ENCODE results near the gene CMTM5.

CMTM5 gene

DNA sequence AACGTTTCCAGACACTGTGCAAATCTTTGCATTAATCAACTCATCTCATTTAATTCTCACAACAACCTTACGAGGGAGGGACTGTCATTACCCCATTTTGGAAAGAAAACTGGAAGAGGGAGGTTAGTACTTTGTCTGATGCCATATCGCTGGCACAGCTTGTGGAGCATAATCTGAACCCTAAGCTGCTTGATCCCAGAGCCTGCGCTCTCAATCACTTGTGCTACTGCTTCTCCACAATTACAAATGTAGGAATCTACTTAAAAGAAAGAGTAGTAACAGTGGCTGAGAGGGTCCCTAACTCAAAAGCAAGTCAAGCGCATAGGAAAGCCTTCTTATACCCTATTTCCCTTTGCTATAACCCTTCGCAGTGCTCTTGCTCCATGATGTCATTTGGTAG is 15.1 kb upstream of the CMTM5 start:
- peaks cover 2 to 45% (median 29%) of the 10 kb centered on the region in 5 experiments for H3K27me3 ChIP-seq (replicated peaks in 2 of 5; ENCODE audit: control insufficient read depth in 4 of 5, insufficient read depth in 5 of 5, low read length in 4 of 5)
- no peak overlapping the region for H3K27ac ChIP-seq (ENCODE audit: insufficient read depth in 1 of 2, low read depth in 1 of 2, low read length in 2 of 2, poor library complexity in 1 of 2, severe bottlenecking in 2 of 2)
- POLR2A ChIA-PET = no interaction called here
- H3K36me3 ChIP-seq (ENCODE audit: control insufficient read depth in 4 of 4, insufficient read depth in 4 of 4, low read length in 3 of 4) = no peaks in the 10 kb centered on the region
- CTCF ChIA-PET = interaction anchor here (0.7 to 7.1 kb wide), 9 partner anchors 9 to 98 kb away, joined by 3 to 44 read pairs (median 4); partner anchors contain the start of gene IL25
- 60% methylated on average over 1 of the region's 6 CpGs for WGBS (ENCODE audit: insufficient coverage)
- DNase-seq = no peak
- H3K4me3 ChIP-seq (ENCODE audit: control insufficient read depth in 1 of 7, extremely low read depth in 1 of 7, insufficient read depth in 4 of 7, low read depth in 2 of 7, low read length in 6 of 7) = no peak overlapping the region
- no peaks in the 10 kb centered on the region for H3K9me3 ChIP-seq (ENCODE audit: control extremely low read depth in 1 of 5, control insufficient read depth in 4 of 5, insufficient read depth in 2 of 5, low read depth in 1 of 5, low read length in 4 of 5)
- H3K4me1 ChIP-seq (ENCODE audit: control extremely low read depth in 1 of 4, control insufficient read depth in 4 of 4, insufficient read depth in 4 of 4, low read length in 3 of 4) = peaks cover 0 to 17% (median 7%) of the 10 kb centered on the region in 4 experiments

DNA sequence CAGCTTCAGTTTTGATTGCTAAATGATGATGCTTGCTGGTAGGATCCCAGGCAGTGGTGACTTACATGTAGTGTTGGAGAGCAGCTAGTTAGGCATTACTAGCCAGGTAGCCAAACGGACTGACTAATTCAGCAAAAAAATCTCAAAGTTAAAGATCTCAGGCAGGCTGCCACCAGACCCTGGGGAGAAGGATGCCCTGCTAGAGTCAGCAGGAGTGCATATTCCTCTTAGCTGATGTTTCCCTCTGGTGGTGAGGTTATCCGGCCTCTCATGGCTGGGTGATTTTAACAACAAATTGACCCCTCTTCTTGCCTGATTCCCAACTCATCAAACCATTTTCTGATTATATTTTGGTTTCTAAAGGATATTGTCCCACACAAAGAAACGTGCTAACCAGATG is 14.6 kb upstream of the CMTM5 start:
- ChIA-PET CTCF (interaction anchor here (0.7 to 7.1 kb wide), 8 partner anchors 8 to 98 kb away, joined by 3 to 44 read pairs (median 4); partner anchors contain the start of gene IL25), POLR2A (no interaction called here)
- WGBS (ENCODE audit: insufficient coverage) = 100% methylated on average over 3 of the region's 3 CpGs
- peak in 2 of 3 donors; percentile 23 to 37 for DNase-seq
- H3K36me3 ChIP-seq (ENCODE audit: control insufficient read depth in 4 of 4, insufficient read depth in 4 of 4, low read length in 3 of 4) = no peaks in the 10 kb centered on the region
- no peak overlapping the region for H3K4me3 ChIP-seq (ENCODE audit: control insufficient read depth in 1 of 7, extremely low read depth in 1 of 7, insufficient read depth in 4 of 7, low read depth in 2 of 7, low read length in 6 of 7)
- peaks cover 3 to 47% (median 27%) of the 10 kb centered on the region in 5 experiments for H3K27me3 ChIP-seq (replicated peaks in 2 of 5; ENCODE audit: control insufficient read depth in 4 of 5, insufficient read depth in 5 of 5, low read length in 4 of 5)
- peaks cover 0 to 17% (median 7%) of the 10 kb centered on the region in 4 experiments for H3K4me1 ChIP-seq (ENCODE audit: control extremely low read depth in 1 of 4, control insufficient read depth in 4 of 4, insufficient read depth in 4 of 4, low read length in 3 of 4)
- H3K27ac ChIP-seq (ENCODE audit: insufficient read depth in 1 of 2, low read depth in 1 of 2, low read length in 2 of 2, poor library complexity in 1 of 2, severe bottlenecking in 2 of 2) = no peak overlapping the region
- no peaks in the 10 kb centered on the region for H3K9me3 ChIP-seq (ENCODE audit: control extremely low read depth in 1 of 5, control insufficient read depth in 4 of 5, insufficient read depth in 2 of 5, low read depth in 1 of 5, low read length in 4 of 5)

DNA sequence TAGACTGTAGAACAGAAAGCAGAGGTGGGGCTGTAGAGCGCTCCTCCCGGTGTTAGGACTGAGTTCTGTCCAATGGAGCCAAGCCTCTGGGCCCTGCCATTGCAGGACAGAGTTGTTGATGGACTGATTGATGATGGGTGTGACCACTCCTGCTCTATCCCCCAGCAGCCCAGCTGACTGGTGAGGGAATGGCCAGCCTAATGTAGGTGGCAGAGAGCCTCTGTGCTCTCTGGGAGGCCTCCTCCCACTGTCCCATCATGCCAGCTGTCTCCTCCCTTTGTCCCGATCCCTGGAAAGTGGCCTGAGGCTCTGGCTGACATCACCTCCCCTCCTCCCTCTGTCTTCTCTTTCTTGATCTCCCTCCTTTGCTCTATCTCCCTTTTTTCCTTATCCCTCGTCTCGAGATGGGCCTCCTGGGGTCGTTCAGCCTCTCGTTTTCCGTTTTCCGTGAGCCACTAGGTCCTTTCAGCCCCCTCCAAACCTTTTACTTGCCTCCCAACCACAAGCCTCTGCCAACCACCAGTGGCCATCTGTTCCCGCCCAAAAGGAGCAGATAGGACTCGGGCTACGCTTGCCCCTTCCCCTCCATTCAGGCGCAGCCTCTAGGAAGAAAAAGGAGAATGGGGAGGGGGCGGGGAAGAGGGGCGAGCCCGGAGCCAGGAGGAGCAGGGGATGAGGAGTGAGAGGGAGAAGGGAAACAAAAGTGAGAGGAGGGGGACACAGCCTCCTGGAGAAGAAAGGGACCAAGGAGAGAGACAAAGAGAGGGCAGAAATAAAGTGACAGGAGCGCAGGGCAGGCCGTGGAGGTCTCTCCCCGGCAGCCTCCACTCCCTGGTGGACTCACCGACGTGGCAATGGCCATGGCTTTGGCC is 12.4 kb upstream of the CMTM5 start:
- H3K27me3 ChIP-seq (replicated peaks in 2 of 5; ENCODE audit: control insufficient read depth in 4 of 5, insufficient read depth in 5 of 5, low read length in 4 of 5) = peaks cover 3 to 57% (median 30%) of the 10 kb centered on the region in 5 experiments
- peak overlapping the region in 3 of 7 experiments; percentile 36 to 55 (median 53) for H3K4me3 ChIP-seq (ENCODE audit: control insufficient read depth in 1 of 7, extremely low read depth in 1 of 7, insufficient read depth in 4 of 7, low read depth in 2 of 7, low read length in 6 of 7)
- peaks cover 0 to 17% (median 7%) of the 10 kb centered on the region in 4 experiments for H3K4me1 ChIP-seq (ENCODE audit: control extremely low read depth in 1 of 4, control insufficient read depth in 4 of 4, insufficient read depth in 4 of 4, low read length in 3 of 4)
- ChIA-PET POLR2A (interaction anchor here (0.6 kb wide), 1 partner anchor 32 kb away, joined by 4 read pairs; no protein-coding TSS in a partner anchor), CTCF (interaction anchor here (0.9 to 7.1 kb wide), 3 partner anchors 17 to 103 kb away, joined by 3 to 44 read pairs (median 3); no protein-coding TSS in a partner anchor)
- no peak for DNase-seq
- no peaks in the 10 kb centered on the region for H3K9me3 ChIP-seq (ENCODE audit: control extremely low read depth in 1 of 5, control insufficient read depth in 4 of 5, insufficient read depth in 2 of 5, low read depth in 1 of 5, low read length in 4 of 5)
- no peaks in the 10 kb centered on the region for H3K36me3 ChIP-seq (ENCODE audit: control insufficient read depth in 4 of 4, insufficient read depth in 4 of 4, low read length in 3 of 4)
- H3K27ac ChIP-seq (ENCODE audit: insufficient read depth in 1 of 2, low read depth in 1 of 2, low read length in 2 of 2, poor library complexity in 1 of 2, severe bottlenecking in 2 of 2) = no peak overlapping the region
- WGBS (ENCODE audit: insufficient coverage) = 37% methylated on average over 10 of the region's 21 CpGs

DNA sequence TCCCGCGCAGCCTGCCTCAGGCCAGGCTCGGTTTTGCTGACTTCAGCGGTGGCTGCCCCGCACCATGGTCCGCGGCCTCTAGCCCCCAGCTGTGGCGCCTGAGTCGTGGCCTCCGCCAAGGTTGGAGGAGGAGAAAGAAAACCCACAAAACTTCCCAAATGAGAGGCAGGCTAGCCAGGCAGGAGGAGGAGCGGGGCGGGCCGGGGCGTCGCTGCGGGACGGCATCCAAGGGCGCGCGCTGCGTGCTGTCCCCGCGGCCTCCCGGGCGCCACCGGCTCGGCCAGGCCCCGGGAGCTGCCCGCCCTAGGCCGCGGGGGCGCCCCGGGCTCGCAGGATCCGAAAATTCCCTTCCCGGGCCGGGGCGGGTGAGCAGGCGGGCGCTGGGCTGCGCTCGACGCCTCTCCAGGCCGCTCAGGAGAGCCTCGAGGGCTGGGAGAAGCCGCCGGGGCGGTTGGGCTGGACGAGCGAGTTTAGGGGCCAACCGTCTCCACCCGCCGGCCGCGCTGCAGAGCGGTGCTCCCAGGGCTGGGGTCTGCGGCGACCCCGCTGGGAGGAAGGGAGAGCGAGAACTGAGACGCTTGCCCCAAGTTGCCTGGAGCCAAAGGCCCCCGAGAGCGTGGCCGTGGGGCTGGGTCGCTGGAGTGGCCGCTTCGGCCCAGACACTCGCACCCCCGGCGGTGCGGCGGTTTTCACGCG is 11.7 kb upstream of the CMTM5 start, which contains the start of gene EFS:
TSS of gene EFS (minus strand) at position 137 of the 696 bp plus-strand sequence. CDS start 147 bp downstream, outside the sequence.
- H3K27ac ChIP-seq (ENCODE audit: insufficient read depth in 1 of 2, low read depth in 1 of 2, low read length in 2 of 2, poor library complexity in 1 of 2, severe bottlenecking in 2 of 2) = no peak within 1 kb of the TSS
- H3K36me3 ChIP-seq (ENCODE audit: control insufficient read depth in 4 of 4, insufficient read depth in 4 of 4, low read length in 3 of 4) = no peaks in the 10 kb centered on the region
- 1% methylated on average over 72 of the region's 74 CpGs for WGBS (ENCODE audit: insufficient coverage)
- no peaks in the 10 kb centered on the region for H3K9me3 ChIP-seq (ENCODE audit: control extremely low read depth in 1 of 5, control insufficient read depth in 4 of 5, insufficient read depth in 2 of 5, low read depth in 1 of 5, low read length in 4 of 5)
- peak within 1 kb of the TSS in 4 of 7 experiments; percentile 10 to 55 (median 44) for H3K4me3 ChIP-seq (ENCODE audit: control insufficient read depth in 1 of 7, extremely low read depth in 1 of 7, insufficient read depth in 4 of 7, low read depth in 2 of 7, low read length in 6 of 7)
- POLR2A ChIA-PET = no interaction called here
- H3K27me3 ChIP-seq (replicated peaks in 2 of 5; ENCODE audit: control insufficient read depth in 4 of 5, insufficient read depth in 5 of 5, low read length in 4 of 5) = peaks cover 3 to 57% (median 31%) of the 10 kb centered on the region in 5 experiments
- CTCF ChIA-PET = interaction anchor here (2.1 to 7.1 kb wide), 2 partner anchors 16 to 19 kb away, joined by 4 to 44 read pairs; no protein-coding TSS in a partner anchor
- peaks cover 0 to 17% (median 7%) of the 10 kb centered on the region in 4 experiments for H3K4me1 ChIP-seq (ENCODE audit: control extremely low read depth in 1 of 4, control insufficient read depth in 4 of 4, insufficient read depth in 4 of 4, low read length in 3 of 4)
- DNase-seq = peak in 1 of 3 donors; percentile 30

DNA sequence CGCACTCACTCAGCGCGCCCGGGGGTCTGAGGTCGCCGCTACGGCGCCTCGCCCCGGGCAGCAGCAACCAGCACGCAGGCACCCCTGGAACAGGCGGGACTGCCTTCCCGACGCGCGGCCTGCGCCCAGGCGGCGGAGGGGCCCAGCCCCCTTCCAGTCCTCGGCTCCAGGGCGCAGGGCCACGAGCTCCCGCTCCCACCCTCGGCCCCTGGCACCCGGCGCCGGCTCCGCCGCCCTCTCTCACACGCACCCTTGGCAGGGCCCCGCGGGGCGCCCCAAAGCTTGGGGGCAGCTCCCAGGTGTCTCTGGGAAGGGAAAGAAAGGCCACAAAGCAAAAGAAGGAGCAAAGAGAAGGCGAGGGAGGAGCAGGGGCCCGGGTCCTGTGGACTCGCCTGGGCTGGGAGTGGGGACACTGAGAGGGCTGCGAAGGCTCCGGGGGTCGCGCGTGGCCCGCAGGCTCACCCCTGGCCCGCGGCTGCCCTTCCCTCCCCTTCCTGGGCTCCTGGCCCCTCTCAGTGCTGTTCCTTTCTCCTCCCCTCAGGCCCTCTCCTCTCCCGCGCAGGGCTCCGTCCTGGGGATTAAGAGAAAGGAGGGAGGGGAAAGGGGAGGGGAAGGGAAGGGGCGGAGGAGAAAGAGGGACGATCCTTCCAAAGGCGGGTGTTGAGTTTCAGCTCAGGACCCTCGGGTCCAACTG is 11.0 kb upstream of the CMTM5 start:
- no peaks in the 10 kb centered on the region for H3K36me3 ChIP-seq (ENCODE audit: control insufficient read depth in 4 of 4, insufficient read depth in 4 of 4, low read length in 3 of 4)
- peaks cover 3 to 57% (median 30%) of the 10 kb centered on the region in 5 experiments for H3K27me3 ChIP-seq (replicated peaks in 2 of 5; ENCODE audit: control insufficient read depth in 4 of 5, insufficient read depth in 5 of 5, low read length in 4 of 5)
- ChIA-PET POLR2A (no interaction called here), CTCF (interaction anchor here (2.1 to 7.1 kb wide), 2 partner anchors 15 to 20 kb away, joined by 4 to 44 read pairs; no protein-coding TSS in a partner anchor)
- DNase-seq = peak in 1 of 3 donors; percentile 21
- WGBS (ENCODE audit: insufficient coverage) = 0% methylated on average over 12 of the region's 51 CpGs
- H3K9me3 ChIP-seq (ENCODE audit: control extremely low read depth in 1 of 5, control insufficient read depth in 4 of 5, insufficient read depth in 2 of 5, low read depth in 1 of 5, low read length in 4 of 5) = no peaks in the 10 kb centered on the region
- no peak overlapping the region for H3K27ac ChIP-seq (ENCODE audit: insufficient read depth in 1 of 2, low read depth in 1 of 2, low read length in 2 of 2, poor library complexity in 1 of 2, severe bottlenecking in 2 of 2)
- H3K4me1 ChIP-seq (ENCODE audit: control extremely low read depth in 1 of 4, control insufficient read depth in 4 of 4, insufficient read depth in 4 of 4, low read length in 3 of 4) = peaks cover 0 to 17% (median 7%) of the 10 kb centered on the region in 4 experiments
- peak overlapping the region in 3 of 7 experiments; percentile 36 to 55 (median 53) for H3K4me3 ChIP-seq (ENCODE audit: control insufficient read depth in 1 of 7, extremely low read depth in 1 of 7, insufficient read depth in 4 of 7, low read depth in 2 of 7, low read length in 6 of 7)

DNA sequence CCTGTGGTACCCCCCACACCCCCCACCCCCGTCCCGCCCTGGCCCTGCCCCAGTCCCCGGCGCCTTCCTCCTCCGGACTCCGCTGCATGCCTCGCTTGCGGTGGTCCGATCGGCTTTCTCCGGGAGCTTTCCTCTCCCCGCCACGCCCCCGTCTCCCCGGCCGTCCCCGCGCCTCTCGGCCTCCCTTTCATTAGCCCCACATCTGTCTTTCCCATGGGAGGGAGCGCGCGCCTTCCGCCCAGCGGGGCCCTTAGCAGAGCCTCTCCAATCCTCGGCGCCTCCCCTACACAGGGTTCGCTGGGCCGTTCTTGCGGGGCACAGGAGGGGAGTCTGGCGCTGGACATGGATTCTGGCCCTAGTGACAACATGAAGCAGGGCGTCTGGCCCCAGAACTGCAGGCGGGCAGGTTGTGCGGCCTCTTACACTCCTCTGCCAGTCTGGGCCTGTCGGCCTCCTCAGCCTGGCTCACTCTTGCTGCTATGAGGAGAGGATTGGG is 10.4 kb upstream of the CMTM5 start:
- ChIA-PET CTCF (interaction anchor here (0.7 to 7.1 kb wide), 5 partner anchors 12 to 247 kb away, joined by 3 to 44 read pairs (median 4); partner anchors contain the start of gene CMTM5), POLR2A (no interaction called here)
- no peak overlapping the region for H3K27ac ChIP-seq (ENCODE audit: insufficient read depth in 1 of 2, low read depth in 1 of 2, low read length in 2 of 2, poor library complexity in 1 of 2, severe bottlenecking in 2 of 2)
- no peak for DNase-seq
- WGBS (ENCODE audit: insufficient coverage) = 84% methylated on average over 34 of the region's 34 CpGs
- H3K4me3 ChIP-seq (ENCODE audit: control insufficient read depth in 1 of 7, extremely low read depth in 1 of 7, insufficient read depth in 4 of 7, low read depth in 2 of 7, low read length in 6 of 7) = no peak overlapping the region
- peaks cover 3 to 57% (median 30%) of the 10 kb centered on the region in 5 experiments for H3K27me3 ChIP-seq (replicated peaks in 2 of 5; ENCODE audit: control insufficient read depth in 4 of 5, insufficient read depth in 5 of 5, low read length in 4 of 5)
- no peaks in the 10 kb centered on the region for H3K36me3 ChIP-seq (ENCODE audit: control insufficient read depth in 4 of 4, insufficient read depth in 4 of 4, low read length in 3 of 4)
- peaks cover 0 to 17% (median 7%) of the 10 kb centered on the region in 4 experiments for H3K4me1 ChIP-seq (ENCODE audit: control extremely low read depth in 1 of 4, control insufficient read depth in 4 of 4, insufficient read depth in 4 of 4, low read length in 3 of 4)
- H3K9me3 ChIP-seq (ENCODE audit: control extremely low read depth in 1 of 5, control insufficient read depth in 4 of 5, insufficient read depth in 2 of 5, low read depth in 1 of 5, low read length in 4 of 5) = no peaks in the 10 kb centered on the region
